Activated gamma-delta T cell treated with anti-CD3 and anti-CD28 coated beads, Interleukin-2, amount 50 U/mL, for 16 hours (primary cell): ENCODE data around the gene CELF4.

Experiments
- DNase-seq: peaks from one replicate; pipeline ENCODE4 v3.0.0-alpha.2; 2020; ENCODE audit warnings: low read depth

Gene CELF4

DNA sequence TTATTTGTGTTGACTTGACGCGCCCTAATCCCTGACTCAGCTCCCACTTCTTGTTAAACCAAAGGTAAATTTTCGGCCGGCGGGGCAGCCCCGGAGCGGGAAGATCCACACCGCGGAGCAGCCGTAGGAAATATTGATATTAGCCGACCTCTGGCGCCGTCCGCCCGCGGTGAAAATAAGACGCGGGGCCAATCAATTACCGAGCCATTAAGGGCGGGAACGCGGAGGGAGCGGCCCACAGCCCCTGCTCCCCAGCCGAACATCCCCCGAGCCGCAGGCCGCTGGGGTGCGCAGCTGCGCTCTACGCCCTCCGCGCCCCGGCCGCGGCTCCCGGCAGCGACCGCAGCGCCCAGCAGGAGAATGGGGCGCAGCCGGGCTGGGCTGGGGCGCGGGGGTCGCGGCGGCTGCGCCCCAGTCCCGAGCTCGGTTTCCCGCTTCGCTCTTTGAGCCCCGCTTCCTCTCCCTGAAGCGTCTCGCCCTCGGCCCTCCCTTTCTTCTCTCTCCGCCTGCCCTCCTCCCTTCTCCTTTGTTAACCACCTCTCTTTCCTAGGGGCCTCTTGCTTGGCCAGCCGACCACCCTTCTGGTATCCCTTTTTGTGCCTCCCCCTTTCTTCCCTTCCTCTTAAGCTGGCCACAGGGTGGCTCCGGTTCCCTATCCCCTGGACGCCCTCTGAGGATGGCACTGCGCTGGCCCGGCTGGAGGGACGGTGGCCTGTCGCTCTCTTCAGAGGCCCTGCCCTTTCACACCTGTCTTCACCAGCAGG is 40.9 kb downstream of the CELF4 start:
- no peak for DNase-seq

DNA sequence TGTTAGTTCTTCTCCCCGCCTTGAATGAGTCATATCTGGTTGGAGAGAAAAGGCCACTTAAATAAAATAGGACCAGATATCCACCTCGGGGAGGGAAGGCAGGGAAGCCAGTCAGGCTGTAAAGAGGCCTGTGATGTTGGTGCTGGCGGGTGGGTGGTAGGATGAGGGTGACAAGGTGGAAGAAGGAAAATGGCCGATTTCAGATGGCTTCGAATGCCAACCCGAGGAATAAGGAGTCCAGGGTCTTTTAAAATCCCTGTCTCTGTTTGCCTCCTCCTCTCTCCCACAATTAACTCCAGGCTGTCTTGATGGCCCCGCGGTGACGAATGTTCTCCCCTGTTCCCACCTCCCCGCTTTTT is 41.5 kb downstream of the CELF4 start:
- DNase-seq: no peak

DNA sequence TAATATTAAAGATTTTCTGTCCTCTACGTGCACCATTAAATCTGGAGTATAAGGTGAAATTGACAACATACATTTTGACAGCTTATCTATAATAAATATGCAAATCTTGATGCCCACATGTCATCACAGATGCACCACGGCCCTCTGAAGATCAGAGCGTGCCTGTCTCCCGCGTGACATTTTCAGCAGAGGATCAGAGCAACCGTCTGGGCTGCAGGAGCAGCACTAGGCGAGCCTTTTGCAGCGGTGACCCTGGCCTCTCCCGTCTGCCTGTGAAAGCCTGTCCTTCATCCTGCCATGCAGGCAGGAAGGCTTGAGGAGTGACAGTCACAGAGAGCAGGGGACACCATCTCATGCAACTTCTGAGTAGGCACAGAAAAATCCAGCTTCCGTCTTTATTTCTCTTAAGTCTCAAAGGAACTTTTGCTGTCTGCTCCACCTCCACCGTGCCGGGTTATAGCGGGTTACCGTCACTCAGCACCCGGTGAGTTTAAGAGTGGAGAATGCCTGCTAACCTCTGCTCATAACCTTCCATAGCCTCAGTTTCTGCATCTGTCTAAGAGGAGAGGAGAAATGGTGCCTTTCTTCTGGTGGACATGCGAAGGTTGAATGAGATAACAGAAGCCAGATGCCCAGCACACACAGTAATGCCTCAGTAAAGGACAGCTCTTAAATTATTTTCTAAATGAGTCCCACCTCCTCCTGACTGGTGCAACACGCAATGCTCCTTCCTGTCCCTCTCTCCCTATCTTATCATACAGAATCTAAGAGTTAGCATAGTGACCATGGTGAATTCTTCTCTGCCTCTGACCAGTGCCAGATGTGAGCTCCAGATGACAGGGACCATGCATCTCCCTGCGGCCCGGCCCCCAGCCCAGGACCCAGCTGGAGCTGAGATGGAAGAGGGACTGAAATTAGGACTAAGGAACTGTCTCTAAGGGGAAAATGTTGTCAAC is 43.8 kb downstream of the CELF4 start:
- no peak for DNase-seq

DNA sequence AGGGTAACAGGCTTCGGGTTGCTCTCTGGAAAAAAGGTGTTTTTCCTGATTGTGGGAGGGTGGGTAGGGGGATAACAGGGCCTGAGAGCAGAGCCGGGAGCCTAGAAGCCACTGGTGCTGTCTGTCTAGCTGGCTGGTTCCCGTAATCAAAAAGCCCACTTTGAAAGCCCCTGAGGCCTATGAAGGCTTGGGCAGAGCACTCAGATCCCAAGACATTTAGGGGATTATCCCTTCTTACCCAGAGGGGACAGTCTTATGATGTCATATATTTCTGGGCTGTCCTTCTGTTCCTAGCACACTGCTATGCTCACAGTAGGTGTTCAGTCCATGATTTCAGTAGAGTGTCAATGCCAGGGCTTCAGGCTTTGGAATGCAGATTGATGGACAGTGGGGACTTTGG is 45.1 kb downstream of the CELF4 start:
- DNase-seq: no peak

DNA sequence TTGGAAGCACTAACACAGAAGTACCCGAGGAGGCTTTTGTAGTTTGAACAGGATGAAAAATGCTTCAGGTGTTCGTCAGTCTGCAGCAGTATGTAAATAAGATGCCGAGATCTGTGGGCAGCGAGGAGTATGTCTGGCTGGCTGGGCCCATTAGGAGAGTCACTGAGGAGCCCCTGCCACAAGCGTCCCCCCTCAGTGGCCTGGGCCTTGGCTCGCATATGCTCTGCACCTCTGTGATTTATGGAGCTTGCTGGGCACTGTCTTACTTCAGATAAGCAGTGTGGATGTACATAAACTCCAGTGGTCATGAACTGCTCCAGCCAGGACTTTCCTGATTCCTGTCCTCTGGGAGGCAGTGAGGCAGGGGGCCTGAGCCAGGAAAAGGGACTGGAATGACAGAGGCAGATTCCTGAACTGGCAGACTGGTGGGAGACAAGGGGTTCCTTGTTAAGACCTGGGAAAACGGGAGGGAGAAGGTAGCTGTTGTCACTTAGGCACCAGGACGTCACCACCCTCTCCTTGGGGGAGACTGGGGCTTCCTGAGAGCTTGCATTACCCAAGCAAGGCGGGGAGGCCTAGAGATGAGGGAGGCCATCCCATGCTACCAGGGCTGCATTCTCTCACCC is 46.0 kb downstream of the CELF4 start:
- no peak for DNase-seq

DNA sequence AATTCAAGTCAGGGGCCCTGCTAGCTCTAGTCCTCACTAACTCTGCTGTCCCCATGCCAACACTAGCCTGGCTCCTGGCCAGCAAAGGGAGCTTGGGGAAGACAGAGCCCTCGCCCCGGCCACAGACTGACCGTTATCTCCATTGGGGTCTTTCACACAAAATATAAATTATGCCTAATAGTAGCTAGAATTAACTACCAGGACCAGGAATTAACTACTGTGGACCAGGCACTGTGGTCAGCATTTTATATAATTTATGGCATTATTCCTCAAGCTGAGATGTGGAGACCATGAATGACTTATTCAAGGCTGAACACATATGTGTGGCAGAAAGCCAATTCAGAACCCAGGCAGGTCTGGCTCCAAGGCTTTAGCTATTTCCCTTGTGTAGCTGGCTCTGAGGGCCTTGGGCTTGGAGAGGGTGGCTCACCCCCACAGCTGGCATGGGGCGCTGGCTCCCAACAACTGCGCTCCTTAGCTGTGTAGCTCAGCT is 49.2 kb downstream of the CELF4 start:
- no peak for DNase-seq

DNA sequence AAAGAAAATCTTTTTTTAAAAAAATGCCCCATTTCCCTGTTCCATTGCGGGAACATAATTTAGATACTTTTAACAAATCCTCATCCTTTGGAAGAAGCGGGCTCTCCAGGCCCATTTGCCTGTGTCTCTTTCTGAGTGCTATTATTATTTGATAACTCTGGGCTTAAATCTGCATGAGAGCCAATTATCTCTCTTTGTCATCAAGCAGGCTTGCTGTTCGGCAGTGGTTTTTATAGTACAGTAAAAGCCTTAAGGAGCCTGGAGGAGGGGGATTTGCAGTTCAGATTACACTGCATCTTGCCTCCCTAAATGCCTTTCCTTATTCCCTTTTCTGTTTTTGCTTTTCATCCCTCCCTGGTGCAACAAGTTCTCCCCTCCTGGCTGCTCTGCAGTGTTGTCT is 50.6 kb downstream of the CELF4 start:
- no peak for DNase-seq

DNA sequence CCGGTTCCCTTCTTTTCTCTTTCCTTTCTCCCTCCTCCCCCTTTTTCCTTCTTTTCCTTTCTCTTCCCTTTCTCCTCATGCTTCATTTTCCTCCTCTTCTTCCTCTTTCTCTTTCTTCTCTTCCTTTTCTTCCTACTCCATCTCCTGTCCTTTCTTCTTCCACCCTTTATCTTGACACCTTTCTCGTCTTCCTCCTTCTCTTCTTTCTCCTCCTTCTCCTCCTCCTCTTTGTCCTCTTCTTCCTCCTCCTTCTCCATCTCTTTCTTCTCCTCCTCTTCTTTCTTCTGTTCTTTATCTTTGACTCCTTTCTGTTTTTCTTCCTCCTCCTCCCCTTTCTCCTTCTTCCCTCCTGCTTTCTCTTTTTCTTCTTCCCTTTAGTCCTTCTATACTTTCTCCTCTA is 53.2 kb downstream of the CELF4 start:
- DNase-seq: no peak

DNA sequence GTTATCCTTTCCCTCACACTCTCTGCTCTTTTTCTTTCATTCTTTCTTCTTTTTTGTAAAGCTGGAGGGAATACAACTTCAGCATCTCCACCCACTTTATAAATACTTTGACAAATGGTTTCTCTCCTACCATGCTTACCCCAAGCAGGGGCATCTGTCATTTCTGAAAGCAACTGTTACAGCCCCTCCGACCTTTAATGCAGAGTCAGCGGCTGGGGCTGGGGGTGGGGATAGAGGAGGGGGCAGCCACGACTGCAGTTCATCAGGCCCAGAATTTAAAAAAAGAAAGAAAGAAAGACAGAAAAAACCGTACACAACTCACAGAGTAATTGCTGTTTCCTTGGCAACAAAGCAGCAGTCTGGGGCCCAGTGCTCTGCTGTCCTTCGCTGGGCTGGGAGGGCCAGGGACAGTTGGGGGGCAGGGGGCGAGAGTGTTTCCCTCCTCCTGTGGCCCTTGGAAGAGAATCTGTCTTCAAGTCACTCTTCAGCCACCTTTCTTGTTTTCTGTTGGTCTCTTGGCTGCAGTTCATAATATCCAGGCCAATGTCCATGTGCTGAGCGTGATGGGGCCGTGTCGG is 53.8 kb downstream of the CELF4 start:
- no peak for DNase-seq

DNA sequence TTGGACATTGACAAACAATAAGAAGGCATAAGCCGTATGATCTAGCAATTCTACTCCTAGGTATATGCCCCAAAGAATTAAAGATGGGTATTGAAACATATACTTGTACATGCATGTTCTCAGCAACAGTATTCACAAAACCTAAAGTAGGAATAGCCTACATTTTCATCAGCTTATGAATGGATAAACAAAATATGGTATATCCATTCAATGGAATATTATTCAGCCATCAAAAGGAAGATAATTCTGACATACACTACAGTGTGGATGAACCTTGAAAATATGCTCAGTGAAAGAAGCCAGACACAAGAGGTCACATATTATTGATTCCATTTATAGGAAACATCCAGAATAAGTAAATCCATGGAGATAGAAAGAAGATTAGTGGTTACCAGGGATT is 56.0 kb downstream of the CELF4 start:
- DNase-seq: no peak

DNA sequence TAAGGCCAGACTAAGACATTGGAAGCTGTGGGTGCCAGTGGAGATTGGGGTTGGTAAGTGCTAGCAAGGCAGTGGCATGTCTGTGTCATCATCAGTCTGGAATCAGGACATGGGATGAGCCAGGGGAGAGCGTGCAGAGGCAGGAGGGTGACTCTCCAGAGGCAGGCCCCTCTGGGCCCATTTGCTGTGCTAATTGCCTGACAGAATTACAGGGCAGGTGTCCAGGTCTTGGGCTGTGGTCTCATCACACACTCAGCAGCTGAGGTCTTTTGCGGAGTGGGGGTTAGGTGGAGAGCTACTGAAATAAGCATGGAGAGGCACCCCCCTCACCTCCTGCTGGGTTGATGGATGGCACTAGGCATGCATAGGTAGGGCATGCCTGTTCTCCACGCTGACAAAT is 57.4 kb downstream of the CELF4 start:
- no peak for DNase-seq

DNA sequence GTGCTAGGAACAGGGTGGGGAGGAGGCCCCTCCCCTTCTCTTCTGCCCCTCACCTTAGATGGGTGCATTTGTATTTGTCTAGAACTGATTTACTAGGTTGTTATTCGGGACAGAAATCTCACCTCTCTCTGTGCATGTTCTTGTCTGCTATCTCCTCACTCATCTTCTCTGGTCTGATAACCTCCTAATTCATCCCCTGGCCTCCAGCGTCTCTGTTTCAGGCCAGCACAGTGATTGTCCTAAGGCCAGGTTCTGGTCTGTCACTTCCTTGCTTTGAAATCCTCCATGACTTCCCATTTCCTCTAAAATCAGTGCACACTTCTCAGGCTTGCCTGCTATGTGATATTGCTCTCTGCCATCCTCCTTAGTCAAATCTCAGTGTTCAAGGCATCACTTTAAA is 58.4 kb downstream of the CELF4 start:
- no peak for DNase-seq

DNA sequence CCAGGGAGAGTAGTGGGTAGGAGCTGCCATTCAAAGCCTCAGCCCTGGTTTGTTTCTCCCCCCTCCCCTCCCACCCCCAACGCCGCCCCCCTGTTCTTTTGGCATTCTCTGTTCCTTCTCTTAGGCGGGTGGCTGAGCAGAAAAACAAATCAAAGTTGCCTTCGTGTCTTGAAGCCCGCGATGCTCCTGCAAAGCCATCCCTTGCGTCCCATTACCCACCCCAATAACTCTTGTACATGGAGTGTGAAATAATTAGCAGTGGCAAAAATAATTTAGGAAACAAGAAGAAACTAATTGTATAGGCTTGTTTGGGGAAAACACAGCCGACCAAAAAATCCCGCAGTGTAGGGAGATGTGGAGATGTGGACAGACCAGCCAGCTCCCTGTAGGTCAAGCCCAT is 59.6 kb downstream of the CELF4 start:
- DNase-seq: no peak

DNA sequence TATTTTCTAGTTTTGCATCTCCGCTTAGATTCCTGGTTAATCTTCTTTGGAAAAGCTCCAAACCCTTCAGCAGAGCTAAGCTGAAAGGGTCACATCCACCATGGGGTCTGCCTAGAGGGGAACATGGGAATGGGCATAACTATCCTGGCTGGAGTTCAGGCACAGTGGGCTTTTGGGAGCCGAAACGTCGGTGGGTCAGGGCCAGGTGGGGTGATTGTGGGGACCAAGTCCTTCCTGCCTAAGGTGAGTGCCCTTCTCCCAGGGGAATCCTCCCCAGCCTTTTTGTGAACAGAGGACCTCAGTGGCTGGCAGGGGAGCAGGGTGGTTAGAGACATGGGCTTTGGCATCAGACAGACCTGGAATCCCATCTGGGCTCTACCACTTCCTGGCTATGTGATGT is 60.3 kb downstream of the CELF4 start:
- no peak for DNase-seq

DNA sequence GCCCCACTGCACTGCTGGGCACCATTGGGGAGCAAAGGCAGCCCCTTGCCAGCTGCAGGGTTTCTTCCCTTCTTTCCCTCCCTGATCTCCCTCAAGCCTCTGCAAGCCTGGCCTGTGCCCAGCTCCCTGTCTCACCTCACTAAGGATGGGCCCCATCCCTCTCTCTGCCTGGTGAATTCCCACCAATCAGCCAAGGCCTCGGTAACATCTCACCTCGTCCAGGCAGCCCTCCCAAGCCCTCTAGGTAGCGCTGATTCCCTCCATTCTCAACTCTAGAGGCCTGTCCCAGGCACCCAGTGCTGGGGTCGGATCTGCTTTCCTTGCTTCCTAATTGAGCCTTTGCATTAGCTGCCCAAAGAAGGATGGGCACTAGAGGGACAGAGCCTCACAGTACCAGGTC is 63.0 kb downstream of the CELF4 start:
- no peak for DNase-seq

DNA sequence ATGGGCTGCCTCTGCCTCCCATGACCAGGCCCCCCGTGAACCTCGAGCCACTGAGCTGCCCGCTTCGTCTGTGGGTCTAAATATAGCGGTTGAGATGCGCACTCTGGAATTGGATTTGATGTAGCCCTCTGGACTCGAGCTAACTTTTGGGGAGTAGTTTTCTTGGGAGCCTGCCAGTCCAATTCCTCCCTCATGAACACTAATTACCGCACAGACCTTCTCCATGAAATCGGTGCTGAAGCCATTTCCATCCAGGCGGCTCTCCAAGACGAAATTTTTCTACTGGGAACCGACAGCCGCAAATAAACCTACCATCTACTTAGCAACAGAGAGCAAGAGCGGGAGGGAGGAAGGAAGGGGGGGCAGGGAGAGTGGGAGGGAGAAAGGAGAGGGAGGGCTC is 63.6 kb downstream of the CELF4 start:
- no peak for DNase-seq

DNA sequence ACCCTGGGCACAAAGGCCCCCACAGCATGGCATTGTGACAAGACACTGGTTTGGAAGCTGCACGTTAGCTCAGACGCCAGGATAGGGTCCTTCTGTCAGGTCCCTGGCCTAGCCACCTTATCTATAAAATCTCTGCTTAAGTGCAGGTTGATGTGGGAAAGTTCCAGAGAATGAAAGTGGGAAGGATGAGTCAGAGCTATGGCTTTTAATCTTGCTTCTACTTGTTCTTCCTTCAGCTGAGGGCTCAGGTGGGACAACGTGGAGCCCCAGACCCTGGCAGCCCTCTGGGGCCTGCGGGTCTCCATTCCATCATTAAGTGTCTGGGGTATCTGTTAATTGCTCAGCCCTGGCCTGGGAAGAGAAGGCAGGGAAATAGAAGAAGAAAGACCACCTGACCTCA is 64.5 kb downstream of the CELF4 start:
- DNase-seq: no peak

DNA sequence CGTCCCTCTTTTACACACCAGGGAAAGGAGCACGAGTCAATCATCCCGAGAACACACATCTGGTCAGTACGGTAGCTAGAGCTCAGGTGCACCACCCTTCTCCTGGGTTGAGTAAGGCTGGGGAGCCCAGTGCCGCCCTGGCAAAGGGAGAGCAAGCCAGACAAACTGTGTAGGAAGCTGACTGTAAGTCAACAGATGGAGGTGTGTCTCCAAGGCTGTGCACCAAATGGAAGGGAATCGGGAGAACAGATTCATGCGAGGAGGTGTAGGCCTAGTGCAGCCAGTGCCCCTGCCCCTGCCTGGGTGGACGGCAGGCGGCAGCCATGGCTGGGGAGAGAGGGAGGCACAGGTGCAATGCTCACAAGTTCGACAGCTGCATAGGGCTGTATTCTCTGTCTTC is 65.7 kb downstream of the CELF4 start:
- no peak for DNase-seq

DNA sequence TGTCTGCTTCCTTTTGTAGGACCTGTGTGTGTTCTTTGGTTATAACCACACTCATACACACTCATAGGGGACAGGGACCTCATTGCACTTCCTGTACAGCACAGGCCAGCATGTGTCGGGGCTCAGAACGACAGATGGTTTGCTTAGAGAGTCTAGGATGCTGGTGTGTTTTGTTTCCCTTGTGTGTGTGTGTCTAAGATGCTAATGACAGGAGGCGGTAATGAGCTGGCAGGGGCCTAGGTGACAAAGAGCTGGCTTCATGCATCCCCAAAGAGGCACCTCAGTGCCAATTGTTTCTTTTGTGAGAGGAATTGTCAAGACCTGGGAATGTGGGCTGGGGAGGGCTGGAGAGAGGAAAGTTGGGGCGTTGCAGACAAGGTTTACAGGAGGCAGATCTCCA is 66.6 kb downstream of the CELF4 start:
- no peak for DNase-seq

DNA sequence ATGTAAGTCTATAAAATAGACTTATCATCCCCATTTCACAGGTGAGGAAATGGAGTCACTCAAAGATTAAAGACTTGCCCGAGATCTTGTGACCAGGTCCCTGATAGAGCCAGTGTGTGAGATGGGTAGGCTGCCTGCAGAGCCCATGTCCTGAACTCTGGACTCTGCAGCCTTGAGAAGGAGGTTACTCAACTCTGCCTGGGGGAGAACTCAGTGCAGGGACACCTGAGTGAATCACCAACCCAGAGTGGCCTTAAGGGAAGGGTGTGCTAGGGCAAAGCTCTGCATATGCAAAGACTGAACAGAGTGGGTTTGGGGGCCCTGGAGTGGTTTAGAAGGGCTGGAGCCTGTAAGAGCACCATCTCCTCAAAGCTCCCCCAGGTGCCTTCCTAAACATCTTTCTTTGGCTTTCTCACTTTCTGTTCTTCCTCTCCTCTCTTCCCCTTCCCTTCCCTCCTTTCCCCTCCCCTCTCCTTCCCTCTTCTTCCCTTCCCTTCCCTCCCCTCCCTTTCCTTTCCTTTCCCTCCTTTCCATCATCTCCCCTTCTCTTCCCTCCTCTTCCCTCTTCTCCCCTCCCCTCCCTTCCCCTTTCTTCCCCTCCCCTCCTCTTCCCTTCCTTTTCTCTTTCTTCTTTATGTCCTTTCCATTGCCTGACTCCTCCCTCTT is 67.6 kb downstream of the CELF4 start:
- no peak for DNase-seq

DNA sequence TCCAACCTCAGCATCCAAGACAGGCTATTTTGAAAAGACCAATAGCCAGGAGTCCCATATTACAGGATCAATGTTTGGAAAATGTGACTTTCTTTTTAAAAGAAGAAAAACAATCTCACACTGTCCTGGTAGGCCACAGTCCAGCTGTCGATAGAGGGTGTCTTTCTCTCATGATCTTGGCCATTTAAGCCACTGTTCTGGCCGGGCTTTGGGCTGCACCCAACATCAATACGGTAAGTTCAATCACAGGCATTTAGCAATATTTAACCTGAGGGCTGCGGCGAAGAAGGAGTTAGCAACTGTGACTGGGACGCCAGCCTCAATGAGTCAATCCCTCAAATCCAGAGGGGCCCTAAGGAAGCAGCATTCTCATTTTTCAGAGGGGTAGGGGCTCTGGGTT is 69.0 kb downstream of the CELF4 start:
- DNase-seq: no peak

DNA sequence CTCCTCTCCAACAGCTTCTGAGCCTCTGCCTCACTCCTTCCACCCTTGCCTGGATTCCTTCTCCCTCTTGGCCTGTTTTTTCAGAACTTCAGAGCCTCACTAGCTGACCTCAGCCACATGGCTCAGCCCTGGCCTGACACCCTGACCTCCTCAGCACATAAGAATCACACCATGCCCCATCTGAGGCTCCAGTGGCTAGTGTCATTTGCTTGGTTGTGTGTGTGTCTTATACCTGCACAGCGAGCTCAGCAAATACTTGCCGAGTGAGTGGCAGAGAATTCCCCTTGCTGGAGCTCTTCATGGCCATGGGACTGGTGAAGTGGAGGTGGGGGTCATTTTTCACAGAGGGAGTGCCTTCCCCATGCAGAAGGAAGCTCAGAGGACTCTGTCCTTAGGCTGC is 70.2 kb downstream of the CELF4 start:
- DNase-seq: no peak
